GM23338 (cell line): ENCODE data around the gene ADGRV1. TPM values are rescaled to one million over a fixed set of nuclear protein-coding genes. Genes with fewer than 3 reads are reported as not detected.

Experiments
- ATAC-seq: fragments of 200-7000 bp; cut with Tn5 transposase; 3 replicates; pipeline ENCODE4 v1.9.1; 2020
- DNase-seq: peaks from one replicate; pipeline ENCODE4 v3.0.0-alpha.2; 2015; ENCODE audit warnings: low spot score
- H2AFZ ChIP-seq: fragments of 200-600 bp; sonication (generic); 2 replicates; pipeline ENCODE4 v1.8.0; 2016; ENCODE audit warnings: antibody characterized with exemption, mild to moderate bottlenecking, moderate library complexity
- H3F3A ChIP-seq: fragments of 200-600 bp; sonication (generic); replicated peaks from 2 replicates; pipeline ENCODE4 v1.8.0; 2017; ENCODE audit warnings: antibody characterized with exemption, mixed run types, low read depth
- H3K27ac ChIP-seq: fragments of 200-600 bp; sonication (generic); 2 replicates; pipeline ENCODE4 v1.6.1; 2016; ENCODE audit warnings: low read depth
- H3K27me3 ChIP-seq: fragments of 200-600 bp; sonication (generic); 2 replicates; pipeline ENCODE4 v1.8.0; 2016; ENCODE audit warnings: mild to moderate bottlenecking, mixed run types, moderate library complexity; ENCODE audit not compliant: insufficient read depth
- H3K36me3 ChIP-seq: fragments of 200-600 bp; sonication (generic); 2 replicates; pipeline ENCODE4 v1.8.0; 2016; ENCODE audit warnings: mild to moderate bottlenecking; ENCODE audit not compliant: insufficient read depth
- H3K4me1 ChIP-seq: fragments of 200-600 bp; sonication (generic); 2 replicates; pipeline ENCODE4 v1.8.0; 2016; ENCODE audit warnings: mild to moderate bottlenecking, moderate library complexity; ENCODE audit not compliant: insufficient read depth
- H3K4me2 ChIP-seq: fragments of 200-600 bp; sonication (generic); 2 replicates; pipeline ENCODE4 v1.7.1; 2017; ENCODE audit warnings: mixed run types
- H3K4me3 ChIP-seq: fragments of 200-600 bp; sonication (generic); 2 replicates; pipeline ENCODE4 v1.6.1; 2016; ENCODE audit warnings: mixed run types
- H3K79me2 ChIP-seq: fragments of 200-600 bp; sonication (generic); replicated peaks from 2 replicates; pipeline ENCODE4 v1.8.0; 2017; ENCODE audit warnings: mild to moderate bottlenecking; ENCODE audit not compliant: insufficient read depth
- H3K9me2 ChIP-seq: fragments of 200-600 bp; sonication (generic); 2 replicates; pipeline ENCODE4 v1.8.0; 2017; ENCODE audit not compliant: insufficient read depth
- H4K20me1 ChIP-seq: fragments of 200-600 bp; sonication (generic); replicated peaks from 2 replicates; pipeline ENCODE4 v1.8.0; 2017; ENCODE audit warnings: mild to moderate bottlenecking; ENCODE audit not compliant: insufficient read depth
- H3K27ac Mint-ChIP-seq: 2 replicates; pipeline ENCODE4 v1.8.0; 2020; ENCODE audit warnings: inconsistent platforms, mild to moderate bottlenecking, moderate library complexity, mixed read lengths
- H3K27me3 Mint-ChIP-seq: 3 replicates; pipeline ENCODE4 v1.8.0; 2022; ENCODE audit warnings: low read depth, mild to moderate bottlenecking, moderate library complexity, mixed read lengths, inconsistent platforms; ENCODE audit not compliant: insufficient read depth, poor library complexity
- H3K36me3 Mint-ChIP-seq: 3 replicates; pipeline ENCODE4 v1.8.0; 2021; ENCODE audit warnings: low read depth, mild to moderate bottlenecking, inconsistent platforms, moderate library complexity, mixed read lengths
- H3K4me1 Mint-ChIP-seq: 3 replicates; pipeline ENCODE4 v1.8.0; 2020; ENCODE audit warnings: mild to moderate bottlenecking, inconsistent platforms, mixed read lengths
- H3K4me3 Mint-ChIP-seq: 3 replicates; pipeline ENCODE4 v1.8.0; 2021; ENCODE audit warnings: moderate library complexity, mild to moderate bottlenecking, inconsistent platforms, mixed read lengths
- H3K9me3 Mint-ChIP-seq: 3 replicates; pipeline ENCODE4 v1.8.0; 2020; ENCODE audit warnings: moderate library complexity, mild to moderate bottlenecking, inconsistent platforms, mixed read lengths
- CREB1 ChIP-seq: fragments of 250-450 bp; sonication (Bioruptor Pico); IDR thresholded peaks from 2 replicates; pipeline ENCODE4 v1.5.0; 2020; ENCODE audit warnings: low read depth, mild to moderate bottlenecking, moderate library complexity
- EZH2 ChIP-seq: fragments of 200-600 bp; sonication (generic); IDR thresholded peaks from one replicate; pipeline ENCODE4 v1.8.0; 2017; ENCODE audit warnings: antibody characterized with exemption, mild to moderate bottlenecking, low read depth; ENCODE audit not compliant: unreplicated experiment
- NANOG ChIP-seq: IDR thresholded peaks from 2 replicates; pipeline ENCODE4 v1.6.1; 2016; ENCODE audit warnings: antibody characterized with exemption, borderline replicate concordance
- POLR2AphosphoS5 ChIP-seq: IDR thresholded peaks from 2 replicates; pipeline ENCODE4 v1.6.1; 2016; ENCODE audit warnings: antibody characterized with exemption, low read depth
- STAT1 ChIP-seq: IDR thresholded peaks from one replicate; pipeline ENCODE4 v1.6.1; 2016; ENCODE audit warnings: antibody characterized with exemption; ENCODE audit not compliant: unreplicated experiment
- ZNF114 ChIP-seq: fragments of 250-450 bp; sonication (Bioruptor Pico); IDR thresholded peaks from 2 replicates; pipeline ENCODE4 v1.5.0; 2020; ENCODE audit warnings: mild to moderate bottlenecking, moderate library complexity
- ZNF331 ChIP-seq: fragments of 250-450 bp; sonication (Bioruptor Pico); IDR thresholded peaks from 2 replicates; pipeline ENCODE4 v1.5.0; 2020; ENCODE audit warnings: low read depth, mild to moderate bottlenecking, moderate library complexity
- polyA plus RNA-seq: library from polyadenylated mRNA; unstranded; fragments of >200 nt; fragmentation: Nextera tagmentation; extraction: Ambion mirVana; gene quantifications from 2 replicates; pipeline ENCODE4 v1.2.1, GENCODE V29; 2016
- total RNA-seq: library from RNA; depleted of rRNA; stranded (reverse); fragments of >200 nt; shearing (Covaris generic); gene quantifications from 2 replicates; pipeline ENCODE4 v1.2.3, GENCODE V29; 2014
- TF ChIP-seq, protein P1 (sequence below): IDR thresholded peaks from one replicate; pipeline ENCODE4 v1.6.1; 2018; ENCODE audit warnings: antibody characterized with exemption; ENCODE audit not compliant: unreplicated experiment
- TF ChIP-seq, protein P2 (sequence below): IDR thresholded peaks from 2 replicates; pipeline ENCODE4 v1.6.1; 2016; ENCODE audit warnings: antibody characterized with exemption
- TF ChIP-seq, protein P3 (sequence below), 2 experiments: fragments of 200-600 bp in 1 of 2; sonication (generic) in 1 of 2; conservative IDR thresholded peaks; 2 replicates each; pipeline versions ENCODE4 v1.5.1 to v1.6.1; 2016 to 2017; ENCODE audit warnings: antibody characterized with exemption in 2 of 2, low read depth in 2 of 2, mild to moderate bottlenecking in 2 of 2, moderate library complexity in 1 of 2

ADGRV1 gene
- total and polyA plus RNA-seq, 2 experiments from 2014 or later = 46.1 to 149 TPM

DNA sequence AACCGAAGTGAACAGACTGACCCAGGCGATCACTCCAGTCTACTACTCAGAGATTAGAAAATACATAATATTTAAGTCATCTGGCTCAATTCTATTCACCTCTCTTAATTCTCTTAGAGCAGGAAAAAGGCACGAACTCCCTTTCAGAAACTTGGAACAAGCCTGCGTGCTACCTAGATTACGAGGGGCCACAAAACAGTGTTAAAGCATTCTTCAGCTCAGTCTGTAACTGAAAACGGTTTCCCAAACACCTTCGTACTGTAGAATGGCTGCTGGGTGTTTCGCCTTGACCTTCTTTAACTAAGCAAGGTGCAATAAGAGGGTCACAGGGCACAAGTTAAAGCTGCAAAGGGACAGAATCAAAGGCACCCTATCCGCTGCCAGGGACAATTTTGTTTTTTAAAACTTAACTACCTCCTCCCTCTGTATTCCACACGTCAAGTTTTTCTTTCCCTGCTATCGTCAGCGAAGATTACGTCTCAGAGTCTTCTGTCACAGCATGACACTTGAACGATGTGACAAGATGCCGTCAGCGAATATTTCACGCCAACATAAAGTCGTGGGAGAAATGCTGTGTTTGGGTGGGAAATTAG is 29.9 kb upstream of the ADGRV1 start:
- Histone ChIP-seq H3K4me1 (peaks cover 25% of the 10 kb centered on the region), H2AFZ (peak overlapping the region; percentile 93), H3K79me2 (peaks cover 34% of the 10 kb centered on the region), H3K36me3 (no peaks in the 10 kb centered on the region; the same call in 1 of the 2 replicates), H3K4me3 (peak overlapping the region; percentile 91), H3F3A (no peaks in the 10 kb centered on the region), H3K9me2 (no peaks in the 10 kb centered on the region), H3K27ac (no peak overlapping the region), H3K4me2 (peak overlapping the region; percentile 89), H3K27me3 (no peaks in the 10 kb centered on the region), H4K20me1 (no peaks in the 10 kb centered on the region)
- Mint-ChIP-seq H3K4me1 (peaks cover 26% of the 10 kb centered on the region), H3K27me3 (peaks cover 2% of the 10 kb centered on the region), H3K9me3 (no peaks in the 10 kb centered on the region; the same call in 2 of the 3 replicates), H3K36me3 (peaks cover 9% of the 10 kb centered on the region), H3K4me3 (peak overlapping the region; percentile 97), H3K27ac (peak overlapping the region; percentile 42; the same call in 1 of the 2 replicates)
- DNase-seq (peak; percentile 17), ATAC-seq (peak; percentile 2)
- TF ChIP-seq CREB1 (CRISPR knock-in tag) (0 out of 2 replicates have a peak, but pooled peaks have one; percentile 30), EZH2 (no peak)

DNA sequence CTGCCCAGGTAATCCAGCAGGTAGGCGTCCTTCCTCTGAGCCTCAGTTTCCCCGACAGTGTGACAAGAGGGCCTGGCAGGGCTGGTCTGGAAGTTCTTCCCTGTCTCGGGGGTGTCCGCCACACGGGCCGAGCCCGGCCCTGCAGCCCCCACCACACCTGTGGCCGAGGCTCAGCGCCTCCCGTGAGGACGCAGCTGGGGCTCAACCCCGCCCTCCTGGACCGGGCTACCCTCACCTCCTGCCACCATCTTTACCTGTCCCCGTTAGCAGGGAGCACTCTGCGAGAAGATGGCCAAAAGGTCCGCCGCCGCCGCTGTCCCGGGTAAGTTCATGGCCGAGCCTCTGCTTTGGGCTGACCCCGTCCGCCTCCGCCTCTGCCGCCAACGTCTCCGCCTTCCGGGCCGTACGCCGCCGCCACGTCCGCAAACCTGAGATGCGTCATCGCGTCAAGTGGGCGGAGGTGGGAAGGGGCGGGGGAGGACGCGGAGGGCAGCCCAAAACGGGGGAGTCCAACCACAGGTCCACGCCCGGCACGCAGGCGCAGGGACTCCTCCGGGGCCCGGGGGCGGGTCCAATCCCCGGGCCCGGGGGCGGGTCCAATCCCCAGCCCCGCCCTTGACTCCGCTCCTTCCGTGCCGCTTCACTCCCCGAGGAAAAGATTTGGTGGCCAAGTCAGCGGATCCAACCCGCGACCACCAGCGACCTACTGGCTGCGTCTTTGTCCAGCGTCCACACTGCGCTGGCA is 29.2 kb upstream of the ADGRV1 start, which contains the start of gene LYSMD3:
Gene LYSMD3, minus strand, starts transcription at position 391 of the 745 bp plus-strand sequence. CDS start 4,295 bp downstream, outside the sequence.
- Histone ChIP-seq H3K4me1 (peaks cover 25% of the 10 kb centered on the region), H3K36me3 (no peaks in the 10 kb centered on the region; the same call in 1 of the 2 replicates), H3K4me2 (peak within 1 kb of the TSS; percentile 89), H3K27me3 (no peaks in the 10 kb centered on the region), H4K20me1 (no peaks in the 10 kb centered on the region), H3K9me2 (no peaks in the 10 kb centered on the region), H3F3A (no peaks in the 10 kb centered on the region), H3K79me2 (peaks cover 34% of the 10 kb centered on the region), H3K27ac (peak within 1 kb of the TSS; percentile 90), H2AFZ (peak within 1 kb of the TSS; percentile 99), H3K4me3 (peak within 1 kb of the TSS; percentile 91)
- Mint-ChIP-seq H3K27ac (peak within 1 kb of the TSS; percentile 97), H3K4me1 (peaks cover 29% of the 10 kb centered on the region), H3K9me3 (no peaks in the 10 kb centered on the region; the same call in 2 of the 3 replicates), H3K36me3 (peaks cover 7% of the 10 kb centered on the region), H3K4me3 (peak within 1 kb of the TSS; percentile 97), H3K27me3 (peaks cover 2% of the 10 kb centered on the region)
- ATAC-seq (peak; percentile 93), DNase-seq (peak; percentile 98)
- TF ChIP-seq POLR2AphosphoS5 (peak; percentile 98), EZH2 (no peak), NANOG (no peak), ZNF114 (CRISPR knock-in tag) (no peak), CREB1 (CRISPR knock-in tag) (peak; percentile 90), STAT1 (no peak), ZNF331 (CRISPR knock-in tag) (no peak)
- TF ChIP-seq, protein P1, sequence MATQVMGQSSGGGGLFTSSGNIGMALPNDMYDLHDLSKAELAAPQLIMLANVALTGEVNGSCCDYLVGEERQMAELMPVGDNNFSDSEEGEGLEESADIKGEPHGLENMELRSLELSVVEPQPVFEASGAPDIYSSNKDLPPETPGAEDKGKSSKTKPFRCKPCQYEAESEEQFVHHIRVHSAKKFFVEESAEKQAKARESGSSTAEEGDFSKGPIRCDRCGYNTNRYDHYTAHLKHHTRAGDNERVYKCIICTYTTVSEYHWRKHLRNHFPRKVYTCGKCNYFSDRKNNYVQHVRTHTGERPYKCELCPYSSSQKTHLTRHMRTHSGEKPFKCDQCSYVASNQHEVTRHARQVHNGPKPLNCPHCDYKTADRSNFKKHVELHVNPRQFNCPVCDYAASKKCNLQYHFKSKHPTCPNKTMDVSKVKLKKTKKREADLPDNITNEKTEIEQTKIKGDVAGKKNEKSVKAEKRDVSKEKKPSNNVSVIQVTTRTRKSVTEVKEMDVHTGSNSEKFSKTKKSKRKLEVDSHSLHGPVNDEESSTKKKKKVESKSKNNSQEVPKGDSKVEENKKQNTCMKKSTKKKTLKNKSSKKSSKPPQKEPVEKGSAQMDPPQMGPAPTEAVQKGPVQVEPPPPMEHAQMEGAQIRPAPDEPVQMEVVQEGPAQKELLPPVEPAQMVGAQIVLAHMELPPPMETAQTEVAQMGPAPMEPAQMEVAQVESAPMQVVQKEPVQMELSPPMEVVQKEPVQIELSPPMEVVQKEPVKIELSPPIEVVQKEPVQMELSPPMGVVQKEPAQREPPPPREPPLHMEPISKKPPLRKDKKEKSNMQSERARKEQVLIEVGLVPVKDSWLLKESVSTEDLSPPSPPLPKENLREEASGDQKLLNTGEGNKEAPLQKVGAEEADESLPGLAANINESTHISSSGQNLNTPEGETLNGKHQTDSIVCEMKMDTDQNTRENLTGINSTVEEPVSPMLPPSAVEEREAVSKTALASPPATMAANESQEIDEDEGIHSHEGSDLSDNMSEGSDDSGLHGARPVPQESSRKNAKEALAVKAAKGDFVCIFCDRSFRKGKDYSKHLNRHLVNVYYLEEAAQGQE = no peak
- TF ChIP-seq, protein P2, sequence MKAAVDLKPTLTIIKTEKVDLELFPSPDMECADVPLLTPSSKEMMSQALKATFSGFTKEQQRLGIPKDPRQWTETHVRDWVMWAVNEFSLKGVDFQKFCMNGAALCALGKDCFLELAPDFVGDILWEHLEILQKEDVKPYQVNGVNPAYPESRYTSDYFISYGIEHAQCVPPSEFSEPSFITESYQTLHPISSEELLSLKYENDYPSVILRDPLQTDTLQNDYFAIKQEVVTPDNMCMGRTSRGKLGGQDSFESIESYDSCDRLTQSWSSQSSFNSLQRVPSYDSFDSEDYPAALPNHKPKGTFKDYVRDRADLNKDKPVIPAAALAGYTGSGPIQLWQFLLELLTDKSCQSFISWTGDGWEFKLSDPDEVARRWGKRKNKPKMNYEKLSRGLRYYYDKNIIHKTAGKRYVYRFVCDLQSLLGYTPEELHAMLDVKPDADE = 0 out of 2 replicates have a peak, but pooled peaks have one; percentile 12
- TF ChIP-seq, protein P3, sequence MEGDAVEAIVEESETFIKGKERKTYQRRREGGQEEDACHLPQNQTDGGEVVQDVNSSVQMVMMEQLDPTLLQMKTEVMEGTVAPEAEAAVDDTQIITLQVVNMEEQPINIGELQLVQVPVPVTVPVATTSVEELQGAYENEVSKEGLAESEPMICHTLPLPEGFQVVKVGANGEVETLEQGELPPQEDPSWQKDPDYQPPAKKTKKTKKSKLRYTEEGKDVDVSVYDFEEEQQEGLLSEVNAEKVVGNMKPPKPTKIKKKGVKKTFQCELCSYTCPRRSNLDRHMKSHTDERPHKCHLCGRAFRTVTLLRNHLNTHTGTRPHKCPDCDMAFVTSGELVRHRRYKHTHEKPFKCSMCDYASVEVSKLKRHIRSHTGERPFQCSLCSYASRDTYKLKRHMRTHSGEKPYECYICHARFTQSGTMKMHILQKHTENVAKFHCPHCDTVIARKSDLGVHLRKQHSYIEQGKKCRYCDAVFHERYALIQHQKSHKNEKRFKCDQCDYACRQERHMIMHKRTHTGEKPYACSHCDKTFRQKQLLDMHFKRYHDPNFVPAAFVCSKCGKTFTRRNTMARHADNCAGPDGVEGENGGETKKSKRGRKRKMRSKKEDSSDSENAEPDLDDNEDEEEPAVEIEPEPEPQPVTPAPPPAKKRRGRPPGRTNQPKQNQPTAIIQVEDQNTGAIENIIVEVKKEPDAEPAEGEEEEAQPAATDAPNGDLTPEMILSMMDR (conservative IDR thresholded peaks at IDR 0.05; ENCODE audit: low read depth in 2 of 2) = no peak
